Natural killer cell (primary cell): ENCODE measurements around the gene DDX39A. TPM values are rescaled to one million over a fixed set of nuclear protein-coding genes. Genes with fewer than 3 reads are reported as not detected.
"Not testable (repeated sequence)": the region's sequence is repeated elsewhere in the genome, so short reads cannot be mapped to it uniquely, and the experiment has no call there.

Experiments
- ATAC-seq, 3 donors: fragments of 150-1000 bp in 2 of 3; fragments of 200-7000 bp in 1 of 3; cut with Tn5 transposase; 1 replicate in 1 of 3; 2 replicates in 2 of 3; pipeline ENCODE4 v1.10.0; 2021; ENCODE audit warnings: mild to moderate bottlenecking in 2 of 3, moderate library complexity in 2 of 3
- DNase-seq, 2 donors: peaks; one replicate each; pipeline versions ENCODE4 v3.0.0 to v3.0.0-alpha.2; 2013 to 2021; ENCODE audit warnings: mixed read lengths in 1 of 2
- H3K27ac ChIP-seq: one replicate; pipeline ENCODE4 v1.5.1; 2013; ENCODE audit warnings: mild to moderate bottlenecking, low read length
- H3K27me3 ChIP-seq: one replicate; pipeline ENCODE4 v1.6.1; 2013; ENCODE audit warnings: low read length; ENCODE audit not compliant: control insufficient read depth, insufficient read depth
- H3K36me3 ChIP-seq: one replicate; pipeline ENCODE4 v1.6.1; 2013; ENCODE audit warnings: low read length; ENCODE audit not compliant: control insufficient read depth, insufficient read depth
- H3K4me1 ChIP-seq: one replicate; pipeline ENCODE4 v1.6.1; 2013; ENCODE audit warnings: low read length; ENCODE audit not compliant: control insufficient read depth, insufficient read depth
- H3K4me3 ChIP-seq: one replicate; pipeline ENCODE4 v1.5.1; 2013; ENCODE audit warnings: low read length
- H3K9me3 ChIP-seq: one replicate; pipeline ENCODE4 v1.6.1; 2013; ENCODE audit warnings: low read length; ENCODE audit not compliant: control insufficient read depth, insufficient read depth
- H3K27ac Mint-ChIP-seq, 2 donors: one replicate each; pipeline ENCODE4 v1.8.0; 2022; ENCODE audit warnings: mild to moderate bottlenecking in 2 of 2, mixed read lengths in 2 of 2, moderate library complexity in 1 of 2
- H3K27me3 Mint-ChIP-seq, 2 donors: one replicate each; pipeline ENCODE4 v1.8.0; 2022; ENCODE audit warnings: low read depth in 2 of 2, mixed read lengths in 2 of 2
- H3K36me3 Mint-ChIP-seq: one replicate; pipeline ENCODE4 v1.8.0; 2022; ENCODE audit warnings: mixed read lengths
- H3K4me1 Mint-ChIP-seq, 2 donors: one replicate each; pipeline ENCODE4 v1.8.0; 2022; ENCODE audit warnings: mixed read lengths in 2 of 2
- H3K4me3 Mint-ChIP-seq: one replicate; pipeline ENCODE4 v1.8.0; 2022; ENCODE audit warnings: mild to moderate bottlenecking, moderate library complexity, mixed read lengths
- H3K9me3 Mint-ChIP-seq, 2 donors: one replicate each; pipeline ENCODE4 v1.8.0; 2022; ENCODE audit warnings: mixed read lengths in 2 of 2
- WGBS: methylation state at CpG from one replicate; pipeline ENCODE4 v1.1.7; 2013; ENCODE audit warnings: missing lambda C conversion rate; ENCODE audit not compliant: insufficient coverage; 5-methylcytosine and 5-hydroxymethylcytosine counted together
- intact Hi-C: fragments of 100-400 bp; cut with micrococcal nuclease; formaldehyde crosslinking; loops from one replicate; pipeline ENCODE4 v1.14.2; 2022
- total RNA-seq, 4 donors: library from RNA; stranded (reverse); fragments of 120-200 nt in 1 of 4; gene quantifications; one replicate each; pipeline versions ENCODE4 v1.2.3 to v1.2.4, GENCODE V29; 2013 to 2022
- TF ChIP-seq, protein P1 (sequence below): fragments of 200-600 bp; IDR thresholded peaks from one replicate; pipeline ENCODE4 v1.8.0; 2022; ENCODE audit warnings: antibody characterized with exemption

The DDX39A gene
- total RNA-seq, 3 donors from 2014 or later (not counting 1 experiment from before 2014, with no cell fraction given), result 397 to 569 (median 557) TPM

DNA sequence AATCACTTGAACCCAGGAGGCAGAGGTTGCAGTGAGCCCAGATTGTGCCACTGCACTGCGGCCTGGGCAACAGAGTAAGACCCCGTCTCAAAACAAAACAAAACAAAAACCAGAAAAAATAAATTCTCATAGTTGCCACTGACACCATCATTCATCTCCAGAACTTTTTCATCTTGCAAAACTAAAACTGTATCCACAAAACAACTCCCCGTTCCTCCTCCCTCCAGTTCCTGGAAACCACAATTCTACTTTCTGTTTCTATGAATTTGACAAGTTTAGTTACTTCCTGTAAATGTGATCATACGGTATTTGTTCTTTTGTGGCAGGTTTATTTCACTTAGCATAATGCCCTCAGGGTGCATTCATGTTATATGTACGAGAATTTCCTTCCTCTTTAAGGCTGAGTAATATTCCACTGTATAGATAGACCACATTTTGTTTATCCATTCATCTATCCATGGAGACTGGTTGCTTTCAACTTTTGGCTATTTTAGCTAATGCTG, 51.1 kb downstream of the DDX39A start:
- no peaks in the 10 kb centered on the region for H3K36me3 Mint-ChIP-seq
- H3K27ac Mint-ChIP-seq, result peak overlapping the region; percentile 90 to 100
- DNase-seq (peak in 1 of 2 donors; percentile 85), ATAC-seq (peak; percentile 15 to 44 (median 20))
- peak overlapping the region; percentile 74 for H3K4me3 Mint-ChIP-seq
- H3K27me3 Mint-ChIP-seq, result no peaks in the 10 kb centered on the region
- TF ChIP-seq, protein P1, sequence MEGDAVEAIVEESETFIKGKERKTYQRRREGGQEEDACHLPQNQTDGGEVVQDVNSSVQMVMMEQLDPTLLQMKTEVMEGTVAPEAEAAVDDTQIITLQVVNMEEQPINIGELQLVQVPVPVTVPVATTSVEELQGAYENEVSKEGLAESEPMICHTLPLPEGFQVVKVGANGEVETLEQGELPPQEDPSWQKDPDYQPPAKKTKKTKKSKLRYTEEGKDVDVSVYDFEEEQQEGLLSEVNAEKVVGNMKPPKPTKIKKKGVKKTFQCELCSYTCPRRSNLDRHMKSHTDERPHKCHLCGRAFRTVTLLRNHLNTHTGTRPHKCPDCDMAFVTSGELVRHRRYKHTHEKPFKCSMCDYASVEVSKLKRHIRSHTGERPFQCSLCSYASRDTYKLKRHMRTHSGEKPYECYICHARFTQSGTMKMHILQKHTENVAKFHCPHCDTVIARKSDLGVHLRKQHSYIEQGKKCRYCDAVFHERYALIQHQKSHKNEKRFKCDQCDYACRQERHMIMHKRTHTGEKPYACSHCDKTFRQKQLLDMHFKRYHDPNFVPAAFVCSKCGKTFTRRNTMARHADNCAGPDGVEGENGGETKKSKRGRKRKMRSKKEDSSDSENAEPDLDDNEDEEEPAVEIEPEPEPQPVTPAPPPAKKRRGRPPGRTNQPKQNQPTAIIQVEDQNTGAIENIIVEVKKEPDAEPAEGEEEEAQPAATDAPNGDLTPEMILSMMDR, result no peak
- peaks cover 58 to 74% of the 10 kb centered on the region in 2 donors for H3K4me1 Mint-ChIP-seq
- WGBS, result 6% methylated on average over 4 of the region's 5 CpGs
- Histone ChIP-seq H3K27ac (peak overlapping the region; percentile 99), H3K27me3 (no peaks in the 10 kb centered on the region), H3K9me3 (no peaks in the 10 kb centered on the region), H3K4me3 (no peak overlapping the region), H3K36me3 (no peaks in the 10 kb centered on the region), H3K4me1 (peaks cover 97% of the 10 kb centered on the region)
- intact Hi-C loops, result loop anchor here (2.0 kb wide), 2 partner anchors 39 to 109 kb away; no protein-coding TSS in a partner anchor
- no peaks in the 10 kb centered on the region for H3K9me3 Mint-ChIP-seq

DNA sequence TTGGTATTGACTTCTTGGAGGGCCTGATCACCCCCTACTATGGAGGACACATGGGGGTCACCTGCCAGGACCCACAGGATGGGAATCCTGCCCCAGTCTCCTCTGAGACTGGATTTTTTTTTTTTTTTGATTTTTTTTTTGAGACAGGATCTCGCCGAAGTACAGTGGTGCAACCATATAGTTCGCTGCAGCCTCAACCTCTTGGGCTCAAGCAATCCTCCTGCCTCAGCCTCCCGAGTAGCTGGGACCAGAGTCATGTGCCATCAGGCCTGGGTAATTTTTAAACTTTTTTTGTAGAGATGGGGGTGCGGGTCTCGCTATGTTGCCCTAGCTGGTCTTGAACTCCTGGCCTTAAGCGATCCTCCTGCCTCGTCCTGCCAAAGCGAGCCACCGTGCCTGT, 52.1 kb downstream of the DDX39A start:
- Histone ChIP-seq H3K27ac (peak overlapping the region; percentile 99), H3K4me1 (peaks cover 95% of the 10 kb centered on the region), H3K9me3 (no peaks in the 10 kb centered on the region), H3K36me3 (no peaks in the 10 kb centered on the region), H3K27me3 (no peaks in the 10 kb centered on the region), H3K4me3 (no peak overlapping the region)
- Mint-ChIP-seq H3K36me3 (no peaks in the 10 kb centered on the region), H3K4me1 (peaks cover 61 to 74% of the 10 kb centered on the region in 2 donors), H3K27me3 (no peaks in the 10 kb centered on the region), H3K9me3 (no peaks in the 10 kb centered on the region), H3K4me3 (peak overlapping the region; percentile 67), H3K27ac (peak overlapping the region; percentile 90 to 100)
- ATAC-seq, result no peak
- no peak for DNase-seq
- WGBS, result 96% methylated on average over 10 of the region's 10 CpGs
- TF ChIP-seq, protein P1, result no peak
- intact Hi-C loops, result no loop called here

DNA sequence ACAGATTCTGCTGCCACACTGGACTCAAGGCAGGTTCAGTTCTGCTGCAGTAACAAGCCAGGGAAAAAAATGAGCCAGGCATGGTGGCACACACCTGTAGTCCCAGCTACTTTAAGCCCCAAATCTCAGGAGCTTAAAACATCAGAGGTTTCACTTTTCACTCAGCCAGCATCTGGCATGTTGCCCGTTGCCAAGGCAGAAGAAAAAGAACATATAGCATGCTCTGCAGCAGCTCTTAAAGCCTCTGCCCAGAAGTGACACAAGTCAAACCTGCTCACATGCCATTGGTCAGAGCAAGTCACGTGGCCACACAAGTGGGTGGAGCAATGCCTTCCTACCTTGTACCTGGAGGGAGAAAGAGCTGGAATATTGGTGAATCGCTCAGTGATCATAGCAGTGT, 52.6 kb downstream of the DDX39A start:
- Histone ChIP-seq H3K4me1 (peaks cover 95% of the 10 kb centered on the region), H3K36me3 (no peaks in the 10 kb centered on the region), H3K4me3 (no peak overlapping the region), H3K27ac (peak overlapping the region; percentile 99), H3K27me3 (no peaks in the 10 kb centered on the region), H3K9me3 (no peaks in the 10 kb centered on the region)
- H3K27ac Mint-ChIP-seq, result peak overlapping the region; percentile 90 to 100
- peak overlapping the region; percentile 67 for H3K4me3 Mint-ChIP-seq
- TF ChIP-seq, protein P1, result no peak
- ATAC-seq (peak; percentile 32 to 59 (median 54)), DNase-seq (peak; percentile 84 to 98)
- 16% methylated on average over 3 of the region's 3 CpGs for WGBS
- peaks cover 61 to 74% of the 10 kb centered on the region in 2 donors for H3K4me1 Mint-ChIP-seq
- H3K9me3 Mint-ChIP-seq, result no peaks in the 10 kb centered on the region
- H3K27me3 Mint-ChIP-seq, result no peaks in the 10 kb centered on the region
- intact Hi-C loops, result no loop called here
- no peaks in the 10 kb centered on the region for H3K36me3 Mint-ChIP-seq

DNA sequence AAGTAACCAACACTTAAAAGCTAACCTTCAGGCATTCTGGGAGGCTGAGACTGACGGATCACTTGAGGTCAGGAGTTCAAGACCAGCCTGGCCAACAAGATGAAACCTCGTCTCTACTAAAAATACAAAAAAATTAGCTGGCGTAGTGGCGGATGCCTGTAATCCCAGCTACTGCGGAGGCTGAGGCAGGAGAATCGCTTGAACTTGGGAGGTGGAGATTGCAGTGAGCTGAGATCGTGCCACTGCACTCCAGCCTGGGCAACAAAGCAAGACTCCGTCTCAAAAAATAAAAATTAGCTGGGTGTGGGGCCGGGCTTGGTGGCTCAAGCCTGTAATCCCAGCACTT, 55.1 kb downstream of the DDX39A start:
- H3K4me3 ChIP-seq, H3K36me3 Mint-ChIP-seq, H3K9me3 Mint-ChIP-seq, H3K27me3 Mint-ChIP-seq, DNase-seq, H3K9me3 ChIP-seq, intact Hi-C loops, ATAC-seq, H3K27me3 ChIP-seq, H3K36me3 ChIP-seq: not testable (repeated sequence)
- peak overlapping the region; percentile 72 for H3K27ac ChIP-seq
- Mint-ChIP-seq H3K4me3 (peak overlapping the region; percentile 89), H3K27ac (peak overlapping the region; percentile 86 to 95), H3K4me1 (peaks cover 44 to 58% of the 10 kb centered on the region in 2 donors)
- peaks cover 72% of the 10 kb centered on the region for H3K4me1 ChIP-seq
- 86% methylated on average over 9 of the region's 9 CpGs for WGBS
